ENCODE data around the gene SELENOH.

GRCh38 chr11:57764566-57764965 lies 23.3 kb downstream of the SELENOH start:
- TF ChIP-seq CTCF (conservative IDR thresholded peaks at IDR 0.05 in 1 of 2, IDR thresholded peaks at IDR 0.05 in 1 of 2; ENCODE audit: extremely low read depth in 1 of 2, insufficient read depth in 1 of 2, low read depth in 1 of 2, low read length in 2 of 2) (no peak), EZH2 (IDR thresholded peaks at IDR 0.05; ENCODE audit: borderline replicate concordance, low read length) (no peak)
